RWPE2 (cell line): Measurements from ENCODE around the gene CD27.
"Not testable (repeated sequence)": the region's sequence is repeated elsewhere in the genome, so short reads cannot be mapped to it uniquely, and the experiment has no call there.

Experiments used
- ATAC-seq: fragments of 200-7000 bp; cut with Tn5 transposase; 3 replicates; pipeline ENCODE4 v1.9.1; 2021; ENCODE audit warnings: low read depth
- DNase-seq: peaks from one replicate; pipeline ENCODE4 v3.0.0-alpha.2; 2020; ENCODE audit warnings: low spot score
- H3K27ac ChIP-seq: fragments of 450-650 bp; 2 replicates; pipeline ENCODE4 v1.5.1; 2017; ENCODE audit warnings: mild to moderate bottlenecking; ENCODE audit not compliant: poor library complexity, severe bottlenecking
- H3K27me3 ChIP-seq: fragments of 250-450 bp; sonication (Bioruptor Pico); 2 replicates; pipeline ENCODE4 v1.5.1; 2021; ENCODE audit warnings: mild to moderate bottlenecking, moderate library complexity; ENCODE audit not compliant: insufficient read depth, poor library complexity, severe bottlenecking
- H3K36me3 ChIP-seq: fragments of 250-450 bp; sonication (Bioruptor Pico); 2 replicates; pipeline ENCODE4 v1.5.1; 2020; ENCODE audit warnings: low read depth, mild to moderate bottlenecking, moderate library complexity
- H3K4me1 ChIP-seq: fragments of 250-450 bp; sonication (Bioruptor Pico); 2 replicates; pipeline ENCODE4 v1.5.1; 2021; ENCODE audit warnings: mild to moderate bottlenecking, moderate library complexity; ENCODE audit not compliant: insufficient read depth, poor library complexity, severe bottlenecking
- H3K4me3 ChIP-seq: fragments of 250-450 bp; sonication (Bioruptor Pico); 2 replicates; pipeline ENCODE4 v1.5.1; 2021; ENCODE audit warnings: mild to moderate bottlenecking, moderate library complexity; ENCODE audit not compliant: severe bottlenecking
- H3K9me3 ChIP-seq: fragments of 250-450 bp; sonication (Bioruptor Pico); 2 replicates; pipeline ENCODE4 v1.5.1; 2021; ENCODE audit warnings: mild to moderate bottlenecking, moderate library complexity; ENCODE audit not compliant: severe bottlenecking
- TF ChIP-seq, protein P1 (sequence below): fragments of 450-650 bp; IDR thresholded peaks from one replicate; pipeline ENCODE4 v1.5.1; 2017; ENCODE audit warnings: mild to moderate bottlenecking, moderate library complexity; ENCODE audit not compliant: poor library complexity, severe bottlenecking

The CD27 gene

GRCh38 chr12:6494258-6494743 is 49.5 kb downstream of the CD27 start:
- ATAC-seq, result peak; percentile 24; the same call in 1 of the 3 replicates
- TF ChIP-seq, protein P1, sequence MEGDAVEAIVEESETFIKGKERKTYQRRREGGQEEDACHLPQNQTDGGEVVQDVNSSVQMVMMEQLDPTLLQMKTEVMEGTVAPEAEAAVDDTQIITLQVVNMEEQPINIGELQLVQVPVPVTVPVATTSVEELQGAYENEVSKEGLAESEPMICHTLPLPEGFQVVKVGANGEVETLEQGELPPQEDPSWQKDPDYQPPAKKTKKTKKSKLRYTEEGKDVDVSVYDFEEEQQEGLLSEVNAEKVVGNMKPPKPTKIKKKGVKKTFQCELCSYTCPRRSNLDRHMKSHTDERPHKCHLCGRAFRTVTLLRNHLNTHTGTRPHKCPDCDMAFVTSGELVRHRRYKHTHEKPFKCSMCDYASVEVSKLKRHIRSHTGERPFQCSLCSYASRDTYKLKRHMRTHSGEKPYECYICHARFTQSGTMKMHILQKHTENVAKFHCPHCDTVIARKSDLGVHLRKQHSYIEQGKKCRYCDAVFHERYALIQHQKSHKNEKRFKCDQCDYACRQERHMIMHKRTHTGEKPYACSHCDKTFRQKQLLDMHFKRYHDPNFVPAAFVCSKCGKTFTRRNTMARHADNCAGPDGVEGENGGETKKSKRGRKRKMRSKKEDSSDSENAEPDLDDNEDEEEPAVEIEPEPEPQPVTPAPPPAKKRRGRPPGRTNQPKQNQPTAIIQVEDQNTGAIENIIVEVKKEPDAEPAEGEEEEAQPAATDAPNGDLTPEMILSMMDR, result no peak
- H3K4me1 ChIP-seq, result peaks cover 13% of the 10 kb centered on the region
- H3K27ac ChIP-seq, result peak overlapping the region; percentile 88
- no peaks in the 10 kb centered on the region for H3K9me3 ChIP-seq
- no peak for DNase-seq
- peaks cover 60% of the 10 kb centered on the region for H3K36me3 ChIP-seq
- H3K4me3 ChIP-seq, result peak overlapping the region; percentile 48
- no peaks in the 10 kb centered on the region for H3K27me3 ChIP-seq

DNA sequence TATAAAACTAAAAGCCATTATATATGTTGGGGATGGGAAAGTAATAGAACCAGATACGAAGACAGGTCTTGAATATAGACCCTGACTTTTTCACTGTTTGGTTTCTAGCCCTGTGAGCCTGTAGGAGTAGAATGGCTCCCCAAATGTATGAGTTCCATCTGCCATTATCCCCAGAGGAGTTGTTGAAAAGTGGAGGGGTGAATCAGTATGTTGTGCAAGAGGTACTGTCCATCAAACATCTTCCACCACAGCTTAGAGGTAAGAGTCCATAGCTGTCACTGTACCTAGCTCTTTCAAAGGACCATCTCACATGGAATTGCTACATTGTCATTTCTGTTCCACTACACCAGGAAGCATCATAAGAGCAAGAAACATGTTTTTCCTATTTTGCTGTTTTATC is 50.2 kb downstream of the CD27 start:
- peaks cover 13% of the 10 kb centered on the region for H3K4me1 ChIP-seq
- H3K27me3 ChIP-seq, result no peaks in the 10 kb centered on the region
- H3K27ac ChIP-seq, result peak overlapping the region; percentile 88
- ATAC-seq (no peak), DNase-seq (no peak)
- peaks cover 66% of the 10 kb centered on the region for H3K36me3 ChIP-seq
- TF ChIP-seq, protein P1, result no peak
- H3K4me3 ChIP-seq, result peak overlapping the region; percentile 48
- H3K9me3 ChIP-seq, result no peaks in the 10 kb centered on the region

- H3K27ac ChIP-seq, H3K27me3 ChIP-seq, H3K9me3 ChIP-seq, DNase-seq, ATAC-seq, H3K4me3 ChIP-seq: not testable (repeated sequence)
- H3K36me3 ChIP-seq, result peaks cover 72% of the 10 kb centered on the region
- peaks cover 10% of the 10 kb centered on the region for H3K4me1 ChIP-seq
Observed at GRCh38 chr12:6497291-6497690, 52.5 kb downstream of the CD27 start.

GRCh38 chr12:6500466-6500865 is 55.7 kb downstream of the CD27 start:
- Histone ChIP-seq H3K27me3 (no peaks in the 10 kb centered on the region), H3K4me3 (no peak overlapping the region), H3K9me3 (no peaks in the 10 kb centered on the region), H3K36me3 (peaks cover 83% of the 10 kb centered on the region), H3K27ac (no peak overlapping the region), H3K4me1 (peaks cover 1% of the 10 kb centered on the region)
- no peak for ATAC-seq
- no peak for DNase-seq
- TF ChIP-seq, protein P1, result no peak
